Neural cell (in vitro differentiated cells): ENCODE measurements around the gene MYOM1. TPM values are rescaled to one million over a fixed set of nuclear protein-coding genes. Genes with fewer than 3 reads are reported as not detected.

Experiments
- H2AFZ ChIP-seq: fragments of 200-600, 300-800 bp; sonication (generic), shearing (Covaris generic); 2 replicates; pipeline ENCODE4 v1.6.0; 2014; ENCODE audit warnings: low read depth, mild to moderate bottlenecking, antibody characterized with exemption, low read length, moderate library complexity
- H3F3A ChIP-seq: fragments of 200-600 bp; shearing (Covaris generic); 2 replicates; pipeline ENCODE4 v1.6.1; 2016; ENCODE audit warnings: mild to moderate bottlenecking, moderate library complexity, mixed read lengths, antibody characterized with exemption, low read length; ENCODE audit not compliant: insufficient read depth, poor library complexity, severe bottlenecking
- H3K27ac ChIP-seq: fragments of 200-600, 300-800 bp; sonication (generic), shearing (Covaris generic); 2 replicates; pipeline ENCODE4 v1.5.1; 2014; ENCODE audit warnings: mild to moderate bottlenecking, low read length, moderate library complexity
- H3K27me3 ChIP-seq: fragments of 300-800, 200-600 bp; sonication (generic), shearing (Covaris generic); 2 replicates; pipeline ENCODE4 v1.6.0; 2014; ENCODE audit warnings: mild to moderate bottlenecking, low read depth, low read length, moderate library complexity; ENCODE audit not compliant: insufficient read depth
- H3K36me3 ChIP-seq: fragments of 300-800, 200-600 bp; sonication (generic), shearing (Covaris generic); 2 replicates; pipeline ENCODE4 v1.5.1; 2014; ENCODE audit warnings: mild to moderate bottlenecking, antibody characterized with exemption, low read length, moderate library complexity; ENCODE audit not compliant: insufficient read depth
- H3K4me2 ChIP-seq: fragments of 300-800, 200-600 bp; sonication (generic), shearing (Covaris generic); 2 replicates; pipeline ENCODE4 v1.6.0; 2014; ENCODE audit warnings: mild to moderate bottlenecking, low read length
- H3K4me3 ChIP-seq: fragments of 300-800, 200-600 bp; sonication (generic), shearing (Covaris generic); 2 replicates; pipeline ENCODE4 v1.5.1; 2014; ENCODE audit warnings: mild to moderate bottlenecking, low read length, moderate library complexity
- H3K79me2 ChIP-seq: fragments of 200-600 bp; shearing (Covaris generic); replicated peaks from 2 replicates; pipeline ENCODE4 v1.6.0; 2014; ENCODE audit warnings: mild to moderate bottlenecking, low read length, moderate library complexity; ENCODE audit not compliant: insufficient read depth
- H3K9ac ChIP-seq: fragments of 300-800, 200-600 bp; sonication (generic), shearing (Covaris generic); 2 replicates; pipeline ENCODE4 v1.6.1; 2016; ENCODE audit warnings: mild to moderate bottlenecking, low read length, mixed read lengths
- H3K9me2 ChIP-seq: fragments of 200-600 bp; shearing (Covaris generic); 2 replicates; pipeline ENCODE4 v1.6.1; 2016; ENCODE audit warnings: mild to moderate bottlenecking, low read length, mixed read lengths; ENCODE audit not compliant: insufficient read depth
- H3K9me3 ChIP-seq: fragments of 200-600, 300-800 bp; sonication (generic), shearing (Covaris generic); 2 replicates; pipeline ENCODE4 v1.6.1; 2016; ENCODE audit warnings: mild to moderate bottlenecking, mixed run types, low read length, moderate library complexity, mixed read lengths
- H4K20me1 ChIP-seq: fragments of 200-600 bp; shearing (Covaris generic); 2 replicates; pipeline ENCODE4 v1.6.1; 2016; ENCODE audit warnings: mild to moderate bottlenecking, mixed run types; ENCODE audit not compliant: insufficient read depth
- EP300 ChIP-seq: fragments of 450-650 bp; conservative IDR thresholded peaks from 2 replicates; pipeline ENCODE4 v1.6.1; 2014; ENCODE audit warnings: antibody characterized with exemption, mild to moderate bottlenecking, moderate library complexity; ENCODE audit not compliant: poor library complexity, severe bottlenecking
- EZH2 ChIP-seq: fragments of 200-600, 300-800 bp; shearing (Covaris generic), sonication (generic); IDR thresholded peaks from 2 replicates; pipeline ENCODE4 v1.6.1; 2014; ENCODE audit warnings: antibody characterized with exemption, low read length, borderline replicate concordance, mild to moderate bottlenecking; ENCODE audit not compliant: insufficient read depth, poor library complexity, severe bottlenecking
- MXI1 ChIP-seq: fragments of 450-650 bp; conservative IDR thresholded peaks from 2 replicates; pipeline ENCODE4 v1.6.1; 2014; ENCODE audit warnings: antibody characterized with exemption, mild to moderate bottlenecking; ENCODE audit not compliant: poor library complexity, severe bottlenecking
- POLR2AphosphoS5 ChIP-seq: IDR thresholded peaks from 2 replicates; pipeline ENCODE4 v1.6.1; 2012
- RAD21 ChIP-seq: fragments of 450-650 bp; conservative IDR thresholded peaks from 2 replicates; pipeline ENCODE4 v1.6.1; 2014; ENCODE audit warnings: antibody characterized with exemption, mild to moderate bottlenecking, moderate library complexity
- SMC3 ChIP-seq: fragments of 450-650 bp; conservative IDR thresholded peaks from 2 replicates; pipeline ENCODE4 v1.6.1; 2014; ENCODE audit warnings: antibody characterized with exemption, mild to moderate bottlenecking, moderate library complexity; ENCODE audit not compliant: poor library complexity
- TAF1 ChIP-seq: IDR thresholded peaks from 2 replicates; pipeline ENCODE4 v1.6.1; 2012; ENCODE audit warnings: low read depth
- polyA plus RNA-seq: library from polyadenylated mRNA; depleted of rRNA; stranded (reverse); fragments of >200 nt; gene quantifications from 2 replicates; pipeline ENCODE4 v1.2.3, GENCODE V29; 2014
- TF ChIP-seq, protein P1 (sequence below): fragments of 450-650 bp; IDR thresholded peaks from 2 replicates; pipeline ENCODE4 v1.5.1; 2014; ENCODE audit warnings: antibody characterized with exemption, mild to moderate bottlenecking, moderate library complexity; ENCODE audit not compliant: poor library complexity, severe bottlenecking
- TF ChIP-seq, protein P2 (sequence below): IDR thresholded peaks from 2 replicates; pipeline ENCODE4 v1.6.1; 2012; ENCODE audit warnings: borderline replicate concordance

MYOM1 gene
- polyA plus RNA-seq, 1 donor from 2014 or later = 1.7 TPM

DNA sequence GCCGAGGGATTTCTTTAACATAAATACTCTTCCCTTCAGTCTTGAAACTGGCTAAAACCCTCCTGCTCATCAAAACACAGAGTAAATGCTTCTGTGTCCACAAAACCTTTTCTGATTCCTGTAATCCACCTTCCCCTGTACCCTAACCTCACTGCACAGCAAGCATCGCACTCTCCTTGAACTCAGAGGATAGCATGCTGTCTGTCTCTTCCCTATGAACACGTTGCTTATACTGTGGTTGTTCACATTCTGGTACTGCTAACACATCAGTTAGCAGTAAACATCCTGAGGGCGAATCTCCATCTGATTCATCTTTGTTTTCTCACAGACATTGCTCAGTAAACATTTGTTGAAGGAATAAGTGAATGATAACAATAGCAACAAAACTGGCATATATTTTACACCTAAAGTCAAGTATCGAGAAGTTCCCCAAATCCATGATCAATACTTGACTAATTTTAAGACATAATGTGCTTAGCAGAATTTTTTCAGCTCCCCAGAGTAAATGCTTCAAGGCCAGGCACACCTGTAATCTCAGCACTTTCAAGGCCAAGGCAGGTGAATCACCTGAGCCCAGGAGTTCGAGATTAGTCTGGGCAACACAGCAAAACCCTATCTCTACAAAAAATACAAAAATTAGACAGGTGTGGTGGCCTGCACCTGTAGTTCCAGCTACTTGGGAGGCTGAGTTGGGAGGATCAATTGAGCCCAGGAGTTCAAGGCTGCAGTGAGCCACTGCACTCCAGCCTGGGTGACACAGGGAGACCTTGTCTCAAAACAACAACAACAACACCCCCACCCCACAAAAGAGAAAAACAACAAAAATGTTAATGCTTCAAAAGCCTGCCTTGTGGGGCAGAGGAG, 161.2 kb downstream of the MYOM1 start:
- TF ChIP-seq TAF1 (no peak), POLR2AphosphoS5 (no peak), EP300 (no peak)
- H3K27me3 ChIP-seq = no peaks in the 10 kb centered on the region
- no peak overlapping the region for H3K4me2 ChIP-seq

DNA sequence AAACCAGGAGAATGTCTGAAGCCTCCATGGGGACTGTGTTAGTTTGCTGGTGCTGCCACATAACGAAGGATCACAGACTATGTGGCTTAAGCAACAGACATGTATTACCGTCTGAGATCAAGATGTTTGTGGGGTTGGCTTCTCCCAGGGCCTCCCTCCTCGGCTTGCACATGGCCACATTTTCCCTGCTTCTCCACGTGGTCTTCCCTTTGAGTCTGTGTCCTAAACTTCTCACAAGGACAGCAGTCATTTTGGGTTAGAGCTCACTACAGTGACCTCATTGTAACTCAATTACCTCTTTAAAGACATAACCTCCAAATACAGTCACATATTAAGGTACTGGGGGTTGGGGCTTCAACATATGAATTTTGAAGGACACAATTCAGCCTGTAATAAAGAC, 162.2 kb downstream of the MYOM1 start:
- Histone ChIP-seq H3K27me3 (no peaks in the 10 kb centered on the region), H4K20me1 (no peaks in the 10 kb centered on the region), H3K27ac (no peak overlapping the region), H3K4me3 (no peak overlapping the region), H3K9me2 (no peaks in the 10 kb centered on the region), H3F3A (no peaks in the 10 kb centered on the region), H3K9me3 (no peaks in the 10 kb centered on the region), H2AFZ (no peak overlapping the region), H3K79me2 (no peaks in the 10 kb centered on the region), H3K36me3 (no peaks in the 10 kb centered on the region), H3K9ac (no peak overlapping the region), H3K4me2 (no peak overlapping the region)
- no peak for TF ChIP-seq EP300
- TF ChIP-seq POLR2AphosphoS5 = no peak
- no peak for TF ChIP-seq TAF1
- TF ChIP-seq, protein P1, sequence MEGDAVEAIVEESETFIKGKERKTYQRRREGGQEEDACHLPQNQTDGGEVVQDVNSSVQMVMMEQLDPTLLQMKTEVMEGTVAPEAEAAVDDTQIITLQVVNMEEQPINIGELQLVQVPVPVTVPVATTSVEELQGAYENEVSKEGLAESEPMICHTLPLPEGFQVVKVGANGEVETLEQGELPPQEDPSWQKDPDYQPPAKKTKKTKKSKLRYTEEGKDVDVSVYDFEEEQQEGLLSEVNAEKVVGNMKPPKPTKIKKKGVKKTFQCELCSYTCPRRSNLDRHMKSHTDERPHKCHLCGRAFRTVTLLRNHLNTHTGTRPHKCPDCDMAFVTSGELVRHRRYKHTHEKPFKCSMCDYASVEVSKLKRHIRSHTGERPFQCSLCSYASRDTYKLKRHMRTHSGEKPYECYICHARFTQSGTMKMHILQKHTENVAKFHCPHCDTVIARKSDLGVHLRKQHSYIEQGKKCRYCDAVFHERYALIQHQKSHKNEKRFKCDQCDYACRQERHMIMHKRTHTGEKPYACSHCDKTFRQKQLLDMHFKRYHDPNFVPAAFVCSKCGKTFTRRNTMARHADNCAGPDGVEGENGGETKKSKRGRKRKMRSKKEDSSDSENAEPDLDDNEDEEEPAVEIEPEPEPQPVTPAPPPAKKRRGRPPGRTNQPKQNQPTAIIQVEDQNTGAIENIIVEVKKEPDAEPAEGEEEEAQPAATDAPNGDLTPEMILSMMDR = no peak
- TF ChIP-seq MXI1 = no peak
- no peak for TF ChIP-seq RAD21
- TF ChIP-seq, protein P2, sequence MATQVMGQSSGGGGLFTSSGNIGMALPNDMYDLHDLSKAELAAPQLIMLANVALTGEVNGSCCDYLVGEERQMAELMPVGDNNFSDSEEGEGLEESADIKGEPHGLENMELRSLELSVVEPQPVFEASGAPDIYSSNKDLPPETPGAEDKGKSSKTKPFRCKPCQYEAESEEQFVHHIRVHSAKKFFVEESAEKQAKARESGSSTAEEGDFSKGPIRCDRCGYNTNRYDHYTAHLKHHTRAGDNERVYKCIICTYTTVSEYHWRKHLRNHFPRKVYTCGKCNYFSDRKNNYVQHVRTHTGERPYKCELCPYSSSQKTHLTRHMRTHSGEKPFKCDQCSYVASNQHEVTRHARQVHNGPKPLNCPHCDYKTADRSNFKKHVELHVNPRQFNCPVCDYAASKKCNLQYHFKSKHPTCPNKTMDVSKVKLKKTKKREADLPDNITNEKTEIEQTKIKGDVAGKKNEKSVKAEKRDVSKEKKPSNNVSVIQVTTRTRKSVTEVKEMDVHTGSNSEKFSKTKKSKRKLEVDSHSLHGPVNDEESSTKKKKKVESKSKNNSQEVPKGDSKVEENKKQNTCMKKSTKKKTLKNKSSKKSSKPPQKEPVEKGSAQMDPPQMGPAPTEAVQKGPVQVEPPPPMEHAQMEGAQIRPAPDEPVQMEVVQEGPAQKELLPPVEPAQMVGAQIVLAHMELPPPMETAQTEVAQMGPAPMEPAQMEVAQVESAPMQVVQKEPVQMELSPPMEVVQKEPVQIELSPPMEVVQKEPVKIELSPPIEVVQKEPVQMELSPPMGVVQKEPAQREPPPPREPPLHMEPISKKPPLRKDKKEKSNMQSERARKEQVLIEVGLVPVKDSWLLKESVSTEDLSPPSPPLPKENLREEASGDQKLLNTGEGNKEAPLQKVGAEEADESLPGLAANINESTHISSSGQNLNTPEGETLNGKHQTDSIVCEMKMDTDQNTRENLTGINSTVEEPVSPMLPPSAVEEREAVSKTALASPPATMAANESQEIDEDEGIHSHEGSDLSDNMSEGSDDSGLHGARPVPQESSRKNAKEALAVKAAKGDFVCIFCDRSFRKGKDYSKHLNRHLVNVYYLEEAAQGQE = no peak
- no peak for TF ChIP-seq SMC3

More for the DNA sequence above, 161.2 kb downstream of the MYOM1 start:
- H3K9me2 ChIP-seq = no peaks in the 10 kb centered on the region
- H3K9me3 ChIP-seq = no peaks in the 10 kb centered on the region
- no peaks in the 10 kb centered on the region for H3F3A ChIP-seq
- no peaks in the 10 kb centered on the region for H3K79me2 ChIP-seq
- no peak overlapping the region for H3K4me3 ChIP-seq
- H3K36me3 ChIP-seq = no peaks in the 10 kb centered on the region
- H4K20me1 ChIP-seq = no peaks in the 10 kb centered on the region
- H3K9ac ChIP-seq = no peak overlapping the region
- no peak overlapping the region for H3K27ac ChIP-seq
- H2AFZ ChIP-seq = no peak overlapping the region

DNA sequence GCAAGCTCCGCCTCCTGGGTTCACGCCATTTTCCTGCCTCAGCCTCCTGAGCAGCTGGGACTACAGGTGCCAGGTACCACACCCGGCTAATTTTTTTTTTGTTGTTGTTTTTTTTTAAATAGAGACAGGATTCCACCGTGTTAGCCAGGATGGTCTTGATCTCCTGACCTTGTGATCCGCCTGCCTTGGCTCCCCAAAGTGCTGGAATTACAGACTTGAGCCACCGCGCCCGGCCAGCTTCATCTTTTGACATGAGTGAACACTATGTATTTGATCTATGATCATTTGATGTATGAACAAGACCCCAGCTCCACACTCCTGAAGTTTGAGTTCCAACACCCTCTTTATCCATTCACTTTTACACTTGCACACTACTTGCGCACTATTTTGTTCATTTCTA, 163.5 kb downstream of the MYOM1 start:
- Histone ChIP-seq H3K27me3 (no peaks in the 10 kb centered on the region), H3K9me2 (no peaks in the 10 kb centered on the region), H3K27ac (no peak overlapping the region), H2AFZ (no peak overlapping the region), H3K9me3 (no peaks in the 10 kb centered on the region), H3K36me3 (no peaks in the 10 kb centered on the region), H4K20me1 (no peaks in the 10 kb centered on the region), H3F3A (no peaks in the 10 kb centered on the region), H3K9ac (no peak overlapping the region), H3K4me2 (no peak overlapping the region), H3K4me3 (no peak overlapping the region), H3K79me2 (no peaks in the 10 kb centered on the region)
- TF ChIP-seq TAF1 (no peak), MXI1 (no peak), EZH2 (no peak), SMC3 (no peak), RAD21 (no peak), POLR2AphosphoS5 (no peak), EP300 (no peak)
- TF ChIP-seq, protein P2 = no peak
- TF ChIP-seq, protein P1 = no peak
